ENCODE results near the gene KIRREL3. TPM values are rescaled to one million over a fixed set of nuclear protein-coding genes. Genes with fewer than 3 reads are reported as not detected.

KIRREL3 gene
- total RNA-seq, 2 donors from 2014 or later = 0.44 to 2.1 TPM

GRCh38 chr11:126766440-126766839 is 234.1 kb downstream of the KIRREL3 start:
- intact Hi-C loops (cut with DNase I) = no loop called here
- DNase-seq (no peak), ATAC-seq (no peak)

DNA sequence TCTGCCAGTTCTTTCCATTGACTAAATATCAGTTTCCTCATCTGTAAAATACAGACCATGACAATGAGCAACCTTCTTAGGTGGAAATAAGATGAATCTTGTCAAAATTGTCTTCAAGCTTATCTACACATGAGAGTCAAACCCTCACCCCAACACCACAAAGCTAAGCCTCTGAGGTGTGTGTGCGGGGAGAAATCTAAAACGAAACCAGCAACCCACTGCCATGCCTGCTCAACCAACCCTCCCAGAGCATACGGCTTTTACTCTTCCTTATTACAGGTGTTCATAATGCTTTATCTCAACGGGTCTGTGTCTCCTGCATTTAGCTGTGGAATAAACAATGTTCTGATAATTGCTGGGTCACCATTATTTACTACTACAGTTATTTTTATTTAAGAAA is 235.4 kb downstream of the KIRREL3 start:
- no peak for ATAC-seq
- DNase-seq = no peak
- intact Hi-C loops (cut with DNase I) = no loop called here

DNA sequence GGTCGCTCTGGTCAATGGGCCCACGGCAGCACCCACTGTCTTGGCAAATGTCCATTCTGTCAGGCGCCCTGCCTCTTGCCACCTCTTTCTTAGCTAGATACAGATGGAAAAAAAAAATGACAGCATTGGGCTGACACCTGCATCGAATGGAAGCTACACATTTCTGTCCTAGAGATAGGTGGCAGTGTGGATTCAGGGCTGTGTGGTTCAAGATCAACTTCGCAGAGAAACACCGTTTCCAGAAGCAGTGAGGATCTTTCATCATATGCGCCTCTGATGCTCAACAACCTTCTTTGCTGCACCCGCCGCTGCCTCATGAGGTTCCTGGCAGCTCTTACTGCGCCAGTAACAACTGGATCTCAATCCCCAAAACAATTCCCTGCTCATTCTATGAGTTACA is 236.3 kb downstream of the KIRREL3 start:
- DNase-seq (no peak), ATAC-seq (no peak)
- intact Hi-C loops (cut with DNase I) = no loop called here

DNA sequence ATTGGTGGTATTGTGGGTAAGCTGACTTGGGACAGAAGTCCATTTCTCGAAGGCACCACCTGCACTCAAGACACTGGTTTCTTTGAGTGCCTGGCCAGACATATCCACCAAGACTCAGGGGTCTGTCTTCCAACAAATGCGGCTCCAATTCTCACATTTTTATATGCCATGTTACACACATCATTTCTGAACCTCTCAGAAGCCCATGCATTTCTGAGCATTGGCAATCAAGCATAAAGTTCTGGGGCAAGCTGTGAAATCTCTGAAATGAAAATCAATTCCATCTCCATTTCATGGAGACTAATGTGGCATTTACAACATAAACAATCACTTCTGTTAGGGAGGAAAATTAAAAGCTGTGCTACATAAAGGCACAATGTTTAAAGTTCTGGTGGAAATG is 243.7 kb downstream of the KIRREL3 start:
- intact Hi-C loops (cut with DNase I) = no loop called here

GRCh38 chr11:126756421-126756820 is 244.1 kb downstream of the KIRREL3 start:
- no peak for DNase-seq
- intact Hi-C loops (cut with DNase I) = no loop called here
- ATAC-seq = no peak

More for the DNA sequence above, 243.7 kb downstream of the KIRREL3 start:
- DNase-seq (no peak), ATAC-seq (no peak)

DNA sequence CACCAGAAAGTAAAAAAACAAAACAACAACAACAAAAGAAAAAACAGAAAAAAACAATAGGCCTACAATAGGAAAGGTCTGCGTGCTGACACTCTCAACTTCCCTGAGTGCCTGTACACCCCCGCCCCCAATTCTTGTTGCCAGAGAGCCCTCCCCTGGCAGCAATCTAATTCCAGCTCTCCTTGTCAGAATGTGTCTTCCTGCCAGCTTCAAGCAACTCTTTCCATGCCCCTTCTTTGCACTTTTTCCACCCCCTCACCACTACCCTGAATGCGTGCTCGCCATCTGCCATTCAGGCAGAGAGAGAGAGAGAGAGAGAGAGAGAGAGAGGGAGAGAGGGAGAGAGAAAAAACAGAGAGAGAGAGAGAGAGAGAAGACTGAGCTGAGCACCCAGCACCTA is 245.0 kb downstream of the KIRREL3 start:
- DNase-seq = no peak
- intact Hi-C loops (cut with DNase I) = no loop called here
- peak; percentile 19 to 87 for ATAC-seq

DNA sequence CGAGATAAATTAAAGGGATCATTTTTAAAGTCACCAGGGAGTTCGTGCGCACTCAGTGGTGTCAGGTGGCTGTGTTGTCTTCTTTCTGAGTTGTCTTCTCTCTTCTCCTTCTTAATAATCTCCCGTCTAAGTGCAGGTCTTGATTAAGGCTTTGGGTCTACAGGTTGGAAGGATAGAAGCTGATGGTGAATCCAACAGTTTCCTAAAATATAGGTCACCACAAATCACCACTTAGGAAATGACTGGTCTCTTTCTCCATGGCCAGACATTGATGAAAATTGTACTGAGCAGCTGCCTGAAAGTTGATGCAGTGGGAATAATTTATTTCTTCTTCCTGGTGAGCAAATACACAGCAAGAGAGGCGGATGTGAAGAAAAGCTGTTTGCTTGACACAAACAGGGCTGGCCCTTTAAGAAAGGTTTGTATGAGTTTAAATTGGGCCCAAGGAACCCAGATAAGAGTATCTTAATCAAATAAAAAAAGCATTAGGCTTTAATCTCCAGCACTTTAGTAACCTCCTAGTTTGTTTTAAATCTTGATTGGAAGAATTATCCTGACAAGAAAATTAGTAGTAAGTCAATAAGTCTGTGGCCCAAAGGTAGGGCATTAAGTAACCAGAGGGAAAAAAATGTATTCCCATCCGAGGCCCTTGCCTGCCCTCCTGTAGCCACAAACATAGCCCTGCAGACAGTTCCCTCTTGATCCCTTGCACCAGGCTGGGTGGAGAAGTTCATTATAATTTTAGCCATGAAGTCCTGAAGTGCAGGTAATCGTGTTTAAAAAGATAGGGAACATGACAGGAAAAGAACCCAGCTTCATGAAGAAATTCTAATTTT is 245.8 kb downstream of the KIRREL3 start:
- DNase-seq = no peak
- intact Hi-C loops (cut with DNase I) = no loop called here
- no peak for ATAC-seq

DNA sequence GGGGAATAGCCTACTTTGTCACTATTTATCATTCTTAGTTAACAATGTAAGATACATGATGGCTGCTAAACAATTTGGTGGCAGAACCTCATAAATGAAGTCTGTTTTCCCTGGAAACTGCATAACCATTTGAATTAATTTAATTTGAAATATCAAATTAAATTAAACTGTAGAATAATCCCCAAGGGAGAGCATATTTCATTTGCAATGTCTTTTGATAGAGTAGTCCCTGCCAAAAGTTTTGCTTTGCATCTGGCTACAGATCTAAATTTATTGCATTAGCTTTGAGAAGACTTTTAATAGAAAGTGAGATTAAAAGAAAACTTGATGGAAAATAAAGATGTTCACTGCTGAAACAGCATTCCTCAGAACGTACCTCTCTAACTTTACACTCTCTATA is 246.6 kb downstream of the KIRREL3 start:
- DNase-seq (no peak), ATAC-seq (no peak)
- intact Hi-C loops (cut with DNase I) = no loop called here

- no peak for DNase-seq
Observed at GRCh38 chr11:126751242-126751641, 249.3 kb downstream of the KIRREL3 start.

DNA sequence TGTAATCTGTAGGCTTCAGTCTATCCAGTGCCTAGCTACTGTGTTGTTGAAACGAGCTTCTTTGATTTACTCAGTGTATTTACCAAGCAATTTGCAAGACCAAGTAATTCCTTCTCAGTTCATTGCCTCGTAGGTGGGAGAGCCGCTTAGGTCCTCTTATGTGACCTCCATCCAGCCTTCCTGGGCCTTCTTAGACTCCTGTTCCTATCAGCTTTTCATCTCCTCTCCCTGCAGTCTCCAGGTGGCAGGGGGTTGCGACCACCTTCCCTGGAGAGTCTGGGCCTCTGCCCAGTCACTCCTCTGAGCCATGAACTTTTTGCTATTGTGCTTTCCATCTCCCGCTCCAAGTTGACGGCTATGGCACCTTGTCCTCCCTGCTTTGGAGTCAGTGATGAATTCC is 251.8 kb downstream of the KIRREL3 start:
- ATAC-seq = no peak
- intact Hi-C loops (cut with DNase I) = no loop called here

More at GRCh38 chr11:126751242-126751641, 249.3 kb downstream of the KIRREL3 start:
- ATAC-seq = no peak
- intact Hi-C loops (cut with DNase I) = no loop called here

DNA sequence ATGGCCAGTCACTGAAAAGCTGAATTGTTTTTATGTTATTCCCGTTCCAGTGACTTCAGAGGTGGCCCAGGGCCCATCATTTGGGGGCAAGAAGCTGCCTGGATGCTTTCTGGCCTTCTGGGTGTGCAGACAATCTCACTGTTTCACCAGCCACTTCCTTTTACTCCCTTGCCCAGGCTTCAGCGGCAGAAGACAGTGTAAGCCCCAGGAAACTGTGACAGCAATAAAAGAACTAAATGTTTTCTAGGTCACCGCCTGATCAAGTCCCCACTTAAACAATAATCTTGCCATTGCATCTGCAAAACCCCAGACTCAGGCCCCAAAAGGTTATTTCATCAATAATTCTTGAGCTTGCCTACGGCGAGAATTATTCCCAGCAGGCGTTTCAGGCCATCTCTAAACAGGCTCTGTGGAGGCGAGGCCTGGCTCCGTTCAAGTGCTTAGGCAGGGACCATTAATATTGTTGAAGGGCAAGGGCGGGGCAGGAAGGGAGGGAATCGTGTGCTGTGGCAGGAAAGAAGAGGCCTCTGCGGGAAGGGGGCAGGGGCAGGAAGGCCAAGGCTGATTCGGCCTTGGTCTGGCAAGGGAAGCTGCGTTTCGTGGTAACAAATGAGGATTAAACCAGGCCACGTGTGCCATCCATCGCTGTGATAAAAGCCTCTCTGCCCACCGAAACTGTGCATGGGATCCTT is 252.3 kb downstream of the KIRREL3 start:
- no peak for ATAC-seq
- no peak for DNase-seq
- intact Hi-C loops (cut with DNase I) = no loop called here

More for the DNA sequence above, 251.8 kb downstream of the KIRREL3 start:
- no peak for DNase-seq

DNA sequence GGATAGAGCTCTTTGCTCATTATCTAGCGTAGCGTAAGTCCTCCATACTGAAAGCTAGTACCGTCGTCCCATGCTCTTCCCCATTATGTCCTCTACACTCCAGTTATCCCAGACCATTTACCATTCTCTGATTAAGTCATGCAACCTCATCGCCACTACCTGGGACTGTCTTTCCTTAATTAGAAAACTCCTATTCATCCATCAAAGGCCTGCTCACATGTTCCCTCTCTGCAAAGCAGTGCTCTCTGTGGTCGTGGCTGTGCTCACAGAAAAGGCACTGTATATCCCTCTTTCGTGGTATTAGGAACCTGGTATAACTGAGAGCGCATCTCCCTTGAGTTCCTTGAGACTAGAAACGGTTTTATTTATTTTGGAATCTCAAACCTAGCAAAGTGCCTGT is 253.3 kb downstream of the KIRREL3 start:
- ATAC-seq = no peak
- no peak for DNase-seq
- intact Hi-C loops (cut with DNase I) = no loop called here

- no peak for ATAC-seq
- intact Hi-C loops (cut with DNase I) = no loop called here
Observed at GRCh38 chr11:126746443-126746842, 254.1 kb downstream of the KIRREL3 start.

DNA sequence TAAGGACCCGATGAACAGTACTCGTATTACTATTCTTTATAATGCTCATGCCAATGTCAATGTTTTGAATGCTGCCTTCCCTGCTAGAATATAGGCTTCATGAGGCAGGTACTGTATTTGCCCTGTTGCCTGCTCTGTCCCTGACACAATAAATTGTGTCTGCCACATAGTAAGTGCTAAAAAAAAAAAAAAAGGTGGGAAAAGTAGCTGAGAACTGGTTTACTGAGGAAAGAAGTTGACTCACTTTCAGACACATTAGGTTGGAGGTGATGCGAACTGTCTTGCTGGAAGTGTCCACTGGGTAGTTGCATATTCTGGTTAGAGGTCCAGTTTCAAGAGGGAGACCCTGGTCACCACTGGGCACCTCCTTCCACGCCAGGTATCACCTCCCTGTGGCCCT is 255.9 kb downstream of the KIRREL3 start:
- ATAC-seq = no peak
- DNase-seq = no peak
- intact Hi-C loops (cut with DNase I) = no loop called here

More at GRCh38 chr11:126746443-126746842, 254.1 kb downstream of the KIRREL3 start:
- DNase-seq = no peak

GRCh38 chr11:126743628-126744027 is 256.9 kb downstream of the KIRREL3 start:
- intact Hi-C loops (cut with DNase I) = no loop called here
- DNase-seq (no peak), ATAC-seq (no peak)

- ATAC-seq (no peak), DNase-seq (no peak)
- intact Hi-C loops (cut with DNase I) = no loop called here
Observed at GRCh38 chr11:126742582-126742981, 258.0 kb downstream of the KIRREL3 start.

- DNase-seq = no peak
- no peak for ATAC-seq
- intact Hi-C loops (cut with DNase I) = no loop called here
Observed at GRCh38 chr11:126740846-126741245, 259.7 kb downstream of the KIRREL3 start.

DNA sequence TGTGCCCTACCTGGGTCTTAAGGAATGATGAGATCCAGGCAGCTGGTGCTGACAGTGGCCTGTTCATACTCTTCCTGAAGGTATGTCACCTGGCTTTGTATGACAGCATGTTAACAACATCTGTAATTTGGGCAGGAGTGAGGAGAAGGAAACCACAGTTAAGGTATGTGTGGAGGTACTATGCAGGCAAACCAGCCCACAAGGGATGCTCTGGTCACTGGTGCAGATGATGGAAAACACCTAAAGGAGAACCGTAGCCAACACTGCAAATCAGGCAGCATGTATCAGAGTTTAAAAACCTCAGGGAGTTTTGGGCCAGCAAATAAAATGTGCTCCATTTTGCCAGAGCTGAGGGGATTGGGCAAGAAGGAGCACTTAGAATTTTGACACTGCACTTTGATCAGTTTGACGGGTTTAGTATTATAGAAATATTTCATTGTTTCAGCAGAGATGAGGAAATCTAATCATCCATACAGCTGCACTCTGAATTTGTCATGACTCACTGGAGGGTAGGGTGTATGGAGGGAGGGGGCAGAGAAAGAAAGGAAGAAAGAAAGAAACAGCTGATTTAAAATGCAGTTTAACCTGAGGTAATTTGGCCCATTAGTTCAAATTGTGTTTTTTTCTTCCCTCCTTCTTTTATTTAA is 260.9 kb downstream of the KIRREL3 start:
- no peak for ATAC-seq
- DNase-seq = no peak
- intact Hi-C loops (cut with DNase I) = no loop called here

- ATAC-seq = no peak
- no peak for DNase-seq
- intact Hi-C loops (cut with DNase I) = no loop called here
Observed at GRCh38 chr11:126738295-126739031, 262.1 kb downstream of the KIRREL3 start.

Data from left cardiac atrium (tissue), 4 donors.